Activated CD8-positive, alpha-beta memory T cell treated with anti-CD3 and anti-CD28 coated beads for 1 hour (primary cell): Measurements from ENCODE around the gene ENOX1.

Experiments
- DNase-seq, 2 donors: peaks; one replicate each; pipeline ENCODE4 v3.0.0-alpha.2; 2020; ENCODE audit warnings: low read depth in 1 of 2; ENCODE audit errors: extremely low read depth in 1 of 2

The ENOX1 gene

DNA sequence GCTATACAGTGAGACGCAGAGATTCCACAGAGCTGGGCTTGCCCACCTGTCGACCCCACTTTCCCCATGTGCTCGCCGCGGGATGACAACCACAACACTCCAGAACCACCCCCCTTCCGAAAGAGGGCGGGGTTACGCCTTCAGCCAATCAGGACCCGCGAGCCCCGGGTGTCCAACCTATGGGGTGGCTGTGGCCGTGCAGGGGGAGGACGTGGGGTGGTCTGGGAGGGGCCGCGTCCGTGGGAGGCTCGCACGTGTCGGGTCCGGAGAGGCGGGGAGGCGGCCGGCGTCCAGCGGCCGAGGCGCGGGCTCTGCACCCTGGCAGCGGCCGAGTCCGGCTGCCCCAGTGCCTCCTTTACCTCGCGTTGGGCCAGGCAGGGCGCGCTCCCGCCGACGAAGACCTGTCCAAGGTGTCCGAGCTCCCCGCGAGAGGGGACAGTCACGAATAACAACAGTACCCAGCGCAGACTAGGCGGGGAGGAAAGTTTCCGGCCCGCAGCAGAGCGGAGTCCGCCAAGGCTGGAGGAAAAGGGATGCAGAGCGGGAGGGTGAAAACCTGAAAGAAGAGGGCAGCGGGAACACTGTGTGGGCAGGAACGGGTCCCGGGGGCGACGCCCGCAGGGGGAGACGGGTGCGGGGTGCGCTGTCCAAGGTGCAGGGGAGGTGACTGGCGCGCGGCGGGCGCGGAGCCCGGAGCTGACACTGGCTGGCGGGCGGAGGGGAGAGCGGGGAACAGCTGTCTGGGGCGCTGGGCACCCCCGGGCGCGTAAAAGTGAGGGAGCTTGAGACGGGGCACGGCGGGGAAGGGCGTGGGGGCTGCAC lies 911 bp downstream of the ENOX1 start:
- no peak for DNase-seq

DNA sequence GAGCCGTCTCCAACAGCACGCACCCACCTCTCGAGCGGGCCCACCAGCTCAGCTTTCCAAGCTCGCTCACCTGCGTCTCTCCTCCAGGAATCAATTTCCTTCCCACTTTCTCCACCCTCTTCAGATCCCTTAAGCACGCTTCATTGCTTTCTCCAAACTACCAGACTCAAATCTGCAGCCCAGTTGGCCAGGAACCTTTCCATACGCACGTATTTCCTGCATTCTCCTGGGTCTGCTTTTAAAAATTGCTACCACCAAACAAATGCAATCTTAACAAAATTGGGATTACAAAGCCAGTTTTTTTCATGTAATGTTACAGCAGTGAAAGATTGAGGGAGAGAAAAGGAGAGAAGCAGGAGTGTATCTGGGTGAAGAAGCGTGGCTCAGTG lies 1.5 kb downstream of the ENOX1 start:
- no peak for DNase-seq

DNA sequence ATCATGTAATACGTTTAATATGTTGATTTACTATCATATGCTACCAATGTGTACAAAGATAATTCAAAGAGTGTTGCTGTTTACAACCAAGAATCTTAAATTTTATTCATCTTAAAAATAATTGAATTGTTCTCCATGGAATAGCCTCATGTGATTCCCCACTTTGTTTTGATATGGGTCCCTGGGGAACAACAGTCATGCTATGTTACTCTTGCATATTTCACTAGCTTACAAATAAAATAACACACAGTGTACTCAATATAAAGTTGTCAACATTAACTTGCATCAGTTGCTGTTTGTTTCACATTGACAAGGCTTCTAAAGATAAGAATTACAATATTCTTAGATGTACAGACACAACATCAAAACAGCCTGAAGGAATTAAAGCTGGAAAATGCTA lies 2.3 kb downstream of the ENOX1 start:
- DNase-seq, result no peak

DNA sequence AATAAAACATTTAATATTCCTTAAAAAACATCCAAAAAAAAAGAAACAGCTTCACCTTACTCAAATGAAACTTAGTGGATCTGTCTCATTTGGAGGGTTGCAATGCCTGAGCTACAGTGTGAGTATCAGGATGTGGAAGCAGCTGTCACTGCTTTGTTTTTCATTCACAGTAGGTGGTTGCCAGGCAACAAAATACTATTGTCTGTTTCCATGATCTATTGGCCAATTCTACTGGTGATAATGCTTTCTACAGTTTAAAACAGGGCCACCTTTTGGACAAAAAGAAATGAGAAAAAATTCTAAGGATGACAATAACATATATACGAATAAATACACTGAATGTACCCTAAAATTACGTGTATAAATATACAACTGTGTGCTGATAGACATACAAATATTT lies 3.0 kb downstream of the ENOX1 start:
- no peak for DNase-seq

DNA sequence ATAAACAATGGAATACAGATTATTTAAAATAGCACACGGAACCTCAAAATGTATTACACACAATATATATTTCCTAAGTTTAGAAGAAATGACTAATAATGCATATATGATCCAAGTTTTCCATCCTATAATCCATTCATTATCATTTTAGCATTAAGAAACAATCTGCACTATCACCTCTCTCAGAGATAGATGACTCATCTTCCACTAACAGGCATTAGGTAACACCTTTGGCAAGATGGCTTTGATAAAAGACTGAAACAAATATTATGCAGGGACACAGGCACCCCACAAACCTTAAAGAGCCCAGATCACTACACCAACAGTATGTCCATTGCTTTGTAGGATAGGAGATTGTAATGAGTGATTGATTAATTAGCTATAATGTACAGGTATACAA lies 4.1 kb downstream of the ENOX1 start:
- no peak for DNase-seq

GRCh38 chr13:43780666-43781065 lies 6.1 kb downstream of the ENOX1 start:
- DNase-seq, result no peak

- no peak for DNase-seq
Observed at GRCh38 chr13:43776501-43777079, 10.2 kb downstream of the ENOX1 start.

GRCh38 chr13:43776006-43776405 lies 10.8 kb downstream of the ENOX1 start:
- DNase-seq, result no peak

DNA sequence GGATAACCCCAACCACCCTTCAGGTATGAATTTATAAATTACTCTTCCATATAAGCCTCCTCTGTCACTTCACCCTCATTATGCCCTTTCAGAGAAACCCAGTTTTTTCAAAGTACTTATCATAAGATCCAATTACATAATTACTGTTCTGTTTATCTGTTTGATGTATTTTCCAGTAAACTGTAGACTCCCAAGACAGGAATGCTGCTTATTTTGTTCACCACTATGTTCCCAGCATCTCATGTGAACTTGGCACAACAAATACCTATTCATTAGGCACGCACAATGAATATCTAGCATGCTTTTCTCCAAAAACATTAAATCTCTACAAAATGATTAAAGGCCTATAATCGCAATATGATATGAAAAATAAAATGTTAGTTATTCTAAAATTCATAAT lies 13.2 kb downstream of the ENOX1 start:
- DNase-seq, result no peak

DNA sequence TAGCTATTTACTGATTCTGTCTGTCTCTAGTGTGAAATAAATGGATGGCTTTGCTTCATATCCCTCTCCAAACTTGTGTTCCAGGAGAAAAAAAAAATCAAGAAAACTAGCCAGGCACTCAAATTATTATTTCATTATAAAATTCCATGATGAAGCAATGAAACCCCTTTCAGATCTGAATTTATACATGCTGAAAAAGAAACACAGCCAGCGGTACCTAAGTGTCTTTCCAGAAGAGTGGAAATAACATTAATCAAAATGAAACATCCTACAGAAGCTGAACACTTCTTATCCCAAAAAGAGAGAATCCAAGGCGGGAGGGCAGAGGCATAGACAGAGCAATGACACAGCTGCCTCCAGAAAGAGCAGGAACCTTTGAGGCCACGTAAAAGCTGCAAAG lies 15.9 kb downstream of the ENOX1 start:
- DNase-seq, result no peak

- no peak for DNase-seq
Observed at GRCh38 chr13:43769529-43769928, 17.2 kb downstream of the ENOX1 start.

DNA sequence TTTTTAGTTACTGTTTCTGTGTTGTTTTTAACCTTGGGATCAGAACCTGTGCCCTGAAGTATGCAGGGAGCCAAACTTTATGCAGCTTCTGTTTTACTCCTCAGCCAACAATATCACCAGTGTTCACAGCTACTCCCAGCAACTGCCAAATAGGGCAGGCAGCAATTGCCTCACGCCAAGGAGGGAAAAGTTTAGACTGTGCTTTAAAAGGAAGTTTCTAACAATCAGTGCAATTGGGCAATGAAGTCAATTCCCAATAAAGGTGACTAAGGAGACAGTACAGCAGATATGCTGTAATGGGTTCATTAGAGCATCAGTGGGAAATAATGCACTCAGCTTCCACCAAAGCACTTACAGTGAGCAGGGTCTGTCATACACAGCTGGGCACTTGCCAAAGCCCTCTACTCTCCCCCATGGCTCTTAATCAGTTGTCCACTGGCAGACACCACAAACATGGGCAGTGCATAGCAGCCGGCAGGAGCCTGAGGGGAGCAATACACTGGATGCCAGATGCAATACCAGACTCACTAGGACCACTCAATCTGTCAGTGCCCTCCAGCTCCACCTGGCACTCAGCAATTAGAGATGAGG lies 19.3 kb downstream of the ENOX1 start:
- DNase-seq, result no peak

DNA sequence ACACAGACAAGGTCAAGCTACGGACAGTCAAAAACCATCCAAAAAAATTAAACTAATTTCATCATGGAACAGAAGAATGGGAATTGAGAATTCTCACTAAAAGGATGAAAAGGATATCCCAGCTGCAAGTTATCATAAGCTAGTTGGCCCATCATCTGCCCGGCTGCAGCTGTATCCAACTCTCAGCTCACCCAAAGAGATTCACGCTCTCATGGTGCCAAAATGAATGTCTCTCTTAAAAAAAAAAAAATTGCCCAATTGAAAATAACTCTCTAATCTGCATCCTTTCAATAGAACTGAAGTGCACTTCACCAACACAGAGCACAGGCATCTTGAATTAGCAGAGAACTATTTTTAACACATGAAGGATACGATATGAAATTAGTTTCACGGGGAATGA lies 20.0 kb downstream of the ENOX1 start:
- no peak for DNase-seq

DNA sequence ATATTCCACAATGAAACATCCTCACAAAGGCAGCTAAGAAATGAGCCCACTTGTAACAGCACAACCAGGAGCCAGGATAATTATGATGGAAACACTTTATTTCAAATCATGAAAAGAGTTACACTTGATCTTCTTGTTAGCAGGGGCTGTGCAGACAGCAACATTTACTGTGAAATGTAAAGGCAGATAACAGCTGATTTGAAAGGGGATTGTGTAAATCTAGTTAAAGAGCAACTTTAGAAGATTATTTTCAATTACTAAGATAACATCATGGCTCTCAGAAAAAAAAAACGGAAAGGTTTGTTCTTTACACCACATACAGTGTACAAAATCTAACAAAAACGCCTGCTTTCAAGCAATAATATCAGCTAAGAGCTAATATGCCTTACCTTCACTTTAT lies 22.4 kb downstream of the ENOX1 start:
- no peak for DNase-seq

GRCh38 chr13:43763143-43763759 lies 23.5 kb downstream of the ENOX1 start:
- DNase-seq, result no peak

DNA sequence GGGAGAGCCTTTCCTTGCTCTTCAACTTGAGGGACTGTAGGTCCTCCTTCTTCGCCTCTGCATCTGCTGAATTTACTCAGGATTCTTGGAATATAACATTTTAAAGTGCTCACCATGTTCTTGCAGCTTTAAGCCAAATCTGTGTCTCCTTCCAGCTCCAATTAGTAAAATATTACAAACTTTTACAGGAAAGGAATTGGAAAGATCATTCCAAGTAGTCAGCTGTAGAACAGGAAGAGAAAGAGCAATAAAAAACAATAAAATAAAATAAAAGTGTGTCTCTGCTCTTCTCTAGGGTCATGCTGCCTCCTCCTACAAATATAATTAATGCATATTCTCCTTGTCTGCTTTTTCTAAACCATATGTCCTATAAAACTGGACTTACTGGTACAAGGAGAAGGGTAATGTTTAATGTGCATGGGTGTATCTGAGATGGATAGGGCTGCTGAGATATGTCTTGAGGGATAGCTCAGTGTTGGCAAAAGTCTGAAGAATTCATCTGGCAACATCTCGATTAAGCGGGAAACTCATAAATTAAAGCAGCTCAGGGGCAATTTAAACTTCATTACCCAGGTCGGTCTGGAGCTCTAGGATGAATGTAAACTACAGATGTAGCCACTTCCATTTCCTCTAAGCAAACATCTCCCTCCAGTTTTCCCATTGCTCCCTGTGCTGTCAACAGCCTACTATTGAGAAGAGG lies 25.0 kb downstream of the ENOX1 start:
- no peak for DNase-seq

- no peak for DNase-seq
Observed at GRCh38 chr13:43760257-43760656, 26.5 kb downstream of the ENOX1 start.

DNA sequence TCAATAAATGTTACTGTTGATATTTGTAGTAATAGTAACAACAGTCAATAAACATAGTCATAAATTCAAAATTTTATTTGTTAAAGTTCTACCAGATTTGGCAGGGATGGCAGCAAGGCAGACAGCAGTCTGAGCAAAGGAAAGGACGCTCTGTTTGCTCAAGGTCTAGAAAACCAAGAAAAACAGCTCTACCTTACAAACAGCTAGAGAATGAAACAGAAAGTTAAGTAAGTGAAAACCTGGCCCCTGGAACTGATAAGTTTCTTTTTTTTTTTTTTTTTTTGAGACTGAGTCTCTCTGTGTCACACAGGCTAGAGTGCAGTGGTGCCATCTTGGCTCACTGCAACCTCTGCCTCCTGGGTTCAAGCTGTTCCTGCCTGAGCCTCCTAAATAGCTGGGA lies 27.9 kb downstream of the ENOX1 start:
- DNase-seq, result no peak

- DNase-seq, result no peak
Observed at GRCh38 chr13:43757266-43757665, 29.5 kb downstream of the ENOX1 start.

DNA sequence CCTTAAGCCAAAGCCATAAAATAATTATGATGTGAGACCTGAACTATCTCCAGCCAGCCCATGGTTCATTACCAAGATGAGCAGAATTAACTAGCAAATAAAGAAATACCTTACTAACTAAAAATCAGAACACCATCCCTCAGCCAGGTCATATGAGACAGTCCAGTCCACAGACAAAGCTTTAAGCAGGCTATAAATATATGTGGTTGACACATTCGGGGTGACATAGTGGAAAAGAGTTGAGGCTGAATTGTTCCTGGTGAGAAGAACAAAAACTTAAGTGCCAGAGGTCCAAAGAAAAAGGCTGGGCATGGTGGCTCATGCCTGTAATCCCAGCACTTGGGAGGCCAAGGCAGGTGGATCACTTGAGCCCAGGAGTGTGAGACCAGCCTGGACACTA lies 30.9 kb downstream of the ENOX1 start:
- DNase-seq, result no peak

- no peak for DNase-seq
Observed at GRCh38 chr13:43751624-43752023, 35.1 kb downstream of the ENOX1 start.
